WTC11 (cell line): Measurements from ENCODE around the gene PCDHA12. TPM values are rescaled to one million over a fixed set of nuclear protein-coding genes. Genes with fewer than 3 reads are reported as not detected.

ENCODE experiments used
- ATAC-seq: fragments of 200-7000 bp; cut with Tn5 transposase; 2 replicates; pipeline ENCODE4 v1.10.0; 2021; ENCODE audit warnings: mild to moderate bottlenecking, moderate library complexity
- CTCF ChIA-PET: fragments of 300-600 bp; sonication (Branson Sonifier 250); formaldehyde crosslinking; loops from one replicate; lab custom pipeline; 2021; ENCODE audit warnings: antibody characterized with exemption; lab: Charles Lee
- POLR2A ChIA-PET: fragments of 350-600 bp; sonication (Branson Sonifier 250); formaldehyde crosslinking; loops from one replicate; lab custom pipeline; 2021; ENCODE audit warnings: antibody characterized with exemption; lab: Charles Lee
- DNase-seq: peaks from one replicate; pipeline ENCODE4 v3.0.0; 2021; ENCODE audit warnings: low spot score
- H3K27ac Mint-ChIP-seq: 2 replicates; pipeline ENCODE4 v1.8.0; 2021; ENCODE audit warnings: mixed read lengths
- H3K27me3 Mint-ChIP-seq: 2 replicates; pipeline ENCODE4 v1.8.0; 2021; ENCODE audit warnings: low read depth, mild to moderate bottlenecking, moderate library complexity, mixed read lengths
- H3K36me3 Mint-ChIP-seq: 2 replicates; pipeline ENCODE4 v1.8.0; 2021; ENCODE audit warnings: mixed read lengths
- H3K4me1 Mint-ChIP-seq: 2 replicates; pipeline ENCODE4 v1.8.0; 2022; ENCODE audit warnings: mixed read lengths
- H3K4me3 Mint-ChIP-seq: 2 replicates; pipeline ENCODE4 v1.8.0; 2021; ENCODE audit warnings: mild to moderate bottlenecking, moderate library complexity, mixed read lengths
- H3K9me3 Mint-ChIP-seq: 2 replicates; pipeline ENCODE4 v1.8.0; 2021; ENCODE audit warnings: mixed read lengths
- CREM ChIP-seq: sonication (generic); formaldehyde crosslinking; IDR thresholded peaks from 2 replicates; pipeline ENCODE4 v1.8.1; 2022; ENCODE audit warnings: mild to moderate bottlenecking, missing genetic modification reagents, moderate library complexity
- ESRRA ChIP-seq: sonication (generic); formaldehyde crosslinking; IDR thresholded peaks from 2 replicates; pipeline ENCODE4 v1.8.1; 2022; ENCODE audit warnings: mild to moderate bottlenecking, missing genetic modification reagents, borderline replicate concordance
- ETV6 ChIP-seq: sonication (generic); formaldehyde crosslinking; IDR thresholded peaks from 2 replicates; pipeline ENCODE4 v1.8.1; 2022; ENCODE audit warnings: mild to moderate bottlenecking, missing genetic modification reagents
- MXD4 ChIP-seq: fragments of 250-450 bp; sonication (Bioruptor Pico); IDR thresholded peaks from 2 replicates; pipeline ENCODE4 v1.8.0; 2021; ENCODE audit warnings: mild to moderate bottlenecking, moderate library complexity, borderline replicate concordance
- SOX15 ChIP-seq: fragments of 250-450 bp; sonication (Bioruptor Pico); IDR thresholded peaks from 2 replicates; pipeline ENCODE4 v1.9.0; 2021; ENCODE audit warnings: mild to moderate bottlenecking
- ZNF121 ChIP-seq: sonication (generic); formaldehyde crosslinking; IDR thresholded peaks from 2 replicates; pipeline ENCODE4 v1.8.0; 2023; ENCODE audit warnings: missing genetic modification reagents
- ZNF232 ChIP-seq: sonication (generic); formaldehyde crosslinking; IDR thresholded peaks from 2 replicates; pipeline ENCODE4 v1.8.0; 2022; ENCODE audit warnings: mild to moderate bottlenecking, missing genetic modification reagents
- ZNF671 ChIP-seq: fragments of 250-450 bp; sonication (Bioruptor Pico); IDR thresholded peaks from 2 replicates; pipeline ENCODE4 v1.8.0; 2021; ENCODE audit warnings: mild to moderate bottlenecking
- total RNA-seq: library from RNA; stranded (reverse); gene quantifications from 3 replicates; pipeline ENCODE4 v1.2.3, GENCODE V29; 2021
- TF ChIP-seq, protein P1 (sequence below): sonication (generic); formaldehyde crosslinking; IDR thresholded peaks from 2 replicates; pipeline ENCODE4 v1.8.0; 2023; ENCODE audit warnings: mild to moderate bottlenecking, missing genetic modification reagents
- TF ChIP-seq, protein P2 (sequence below): sonication (generic); formaldehyde crosslinking; IDR thresholded peaks from 2 replicates; pipeline ENCODE4 v1.8.1; 2022; ENCODE audit warnings: missing genetic modification reagents, borderline replicate concordance
- TF ChIP-seq, protein P3 (sequence below): sonication (generic); formaldehyde crosslinking; IDR thresholded peaks from 2 replicates; pipeline ENCODE4 v1.8.0; 2023; ENCODE audit warnings: missing genetic modification reagents, mild to moderate bottlenecking, borderline replicate concordance
- TF ChIP-seq, protein P4 (sequence below): sonication (generic); formaldehyde crosslinking; IDR thresholded peaks from 2 replicates; pipeline ENCODE4 v1.8.1; 2022; ENCODE audit warnings: low read depth, mild to moderate bottlenecking, moderate library complexity, missing genetic modification reagents, borderline replicate concordance
- TF ChIP-seq, protein P5 (sequence below): sonication (generic); formaldehyde crosslinking; IDR thresholded peaks from 2 replicates; pipeline ENCODE4 v1.8.1; 2022; ENCODE audit warnings: mild to moderate bottlenecking, moderate library complexity, missing genetic modification reagents
- TF ChIP-seq, protein P6 (sequence below): fragments of 250-450 bp; sonication (Bioruptor Pico); IDR thresholded peaks from 2 replicates; pipeline ENCODE4 v1.9.0; 2021; ENCODE audit warnings: moderate library complexity, mild to moderate bottlenecking, inconsistent platforms, borderline replicate concordance
- TF ChIP-seq, protein P7 (sequence below): sonication (generic); formaldehyde crosslinking; IDR thresholded peaks from 2 replicates; pipeline ENCODE4 v1.8.1; 2022; ENCODE audit warnings: low read depth, missing genetic modification reagents, borderline replicate concordance
- TF ChIP-seq, protein P8 (sequence below): sonication (generic); formaldehyde crosslinking; IDR thresholded peaks from 2 replicates; pipeline ENCODE4 v1.8.0; 2022; ENCODE audit warnings: mild to moderate bottlenecking, missing genetic modification reagents
- TF ChIP-seq, protein P9 (sequence below): sonication (generic); formaldehyde crosslinking; IDR thresholded peaks from 2 replicates; pipeline ENCODE4 v1.8.1; 2023; ENCODE audit warnings: mild to moderate bottlenecking, missing genetic modification reagents

The PCDHA12 gene
- total RNA-seq, 1 experiment from 2014 or later: 9.6 TPM

DNA sequence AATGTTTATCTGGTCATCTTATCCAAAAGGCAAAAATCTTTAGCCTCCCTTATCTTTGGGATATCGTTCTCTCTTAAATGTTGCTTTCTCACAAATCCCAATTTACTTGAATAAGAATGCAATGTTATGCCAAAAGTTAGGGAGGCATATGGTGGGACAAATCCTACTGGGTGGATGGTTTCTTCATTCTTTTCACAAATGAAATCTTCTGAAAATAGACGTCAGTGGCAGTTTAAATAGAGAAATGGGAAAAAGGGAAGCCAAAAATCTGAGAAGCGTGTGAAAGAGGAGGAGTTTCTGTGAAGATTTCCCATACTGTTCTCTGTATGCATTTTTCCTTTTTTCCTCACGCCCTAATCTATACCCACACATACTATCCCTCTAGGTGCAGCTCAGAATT, 48.5 kb downstream of the PCDHA12 start (continued):
- TF ChIP-seq, protein P1, sequence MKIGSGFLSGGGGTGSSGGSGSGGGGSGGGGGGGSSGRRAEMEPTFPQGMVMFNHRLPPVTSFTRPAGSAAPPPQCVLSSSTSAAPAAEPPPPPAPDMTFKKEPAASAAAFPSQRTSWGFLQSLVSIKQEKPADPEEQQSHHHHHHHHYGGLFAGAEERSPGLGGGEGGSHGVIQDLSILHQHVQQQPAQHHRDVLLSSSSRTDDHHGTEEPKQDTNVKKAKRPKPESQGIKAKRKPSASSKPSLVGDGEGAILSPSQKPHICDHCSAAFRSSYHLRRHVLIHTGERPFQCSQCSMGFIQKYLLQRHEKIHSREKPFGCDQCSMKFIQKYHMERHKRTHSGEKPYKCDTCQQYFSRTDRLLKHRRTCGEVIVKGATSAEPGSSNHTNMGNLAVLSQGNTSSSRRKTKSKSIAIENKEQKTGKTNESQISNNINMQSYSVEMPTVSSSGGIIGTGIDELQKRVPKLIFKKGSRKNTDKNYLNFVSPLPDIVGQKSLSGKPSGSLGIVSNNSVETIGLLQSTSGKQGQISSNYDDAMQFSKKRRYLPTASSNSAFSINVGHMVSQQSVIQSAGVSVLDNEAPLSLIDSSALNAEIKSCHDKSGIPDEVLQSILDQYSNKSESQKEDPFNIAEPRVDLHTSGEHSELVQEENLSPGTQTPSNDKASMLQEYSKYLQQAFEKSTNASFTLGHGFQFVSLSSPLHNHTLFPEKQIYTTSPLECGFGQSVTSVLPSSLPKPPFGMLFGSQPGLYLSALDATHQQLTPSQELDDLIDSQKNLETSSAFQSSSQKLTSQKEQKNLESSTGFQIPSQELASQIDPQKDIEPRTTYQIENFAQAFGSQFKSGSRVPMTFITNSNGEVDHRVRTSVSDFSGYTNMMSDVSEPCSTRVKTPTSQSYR (CRISPR knock-in tag): no peak
- TF ChIP-seq SOX15 (CRISPR knock-in tag) (no peak), ZNF671 (no peak), ZNF232 (CRISPR knock-in tag) (no peak), ETV6 (CRISPR knock-in tag) (no peak)
- TF ChIP-seq, protein P2, sequence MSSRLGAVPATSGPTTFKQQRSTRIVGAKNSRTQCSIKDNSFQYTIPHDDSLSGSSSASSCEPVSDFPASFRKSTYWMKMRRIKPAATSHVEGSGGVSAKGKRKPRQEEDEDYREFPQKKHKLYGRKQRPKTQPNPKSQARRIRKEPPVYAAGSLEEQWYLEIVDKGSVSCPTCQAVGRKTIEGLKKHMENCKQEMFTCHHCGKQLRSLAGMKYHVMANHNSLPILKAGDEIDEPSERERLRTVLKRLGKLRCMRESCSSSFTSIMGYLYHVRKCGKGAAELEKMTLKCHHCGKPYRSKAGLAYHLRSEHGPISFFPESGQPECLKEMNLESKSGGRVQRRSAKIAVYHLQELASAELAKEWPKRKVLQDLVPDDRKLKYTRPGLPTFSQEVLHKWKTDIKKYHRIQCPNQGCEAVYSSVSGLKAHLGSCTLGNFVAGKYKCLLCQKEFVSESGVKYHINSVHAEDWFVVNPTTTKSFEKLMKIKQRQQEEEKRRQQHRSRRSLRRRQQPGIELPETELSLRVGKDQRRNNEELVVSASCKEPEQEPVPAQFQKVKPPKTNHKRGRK: no peak

DNA sequence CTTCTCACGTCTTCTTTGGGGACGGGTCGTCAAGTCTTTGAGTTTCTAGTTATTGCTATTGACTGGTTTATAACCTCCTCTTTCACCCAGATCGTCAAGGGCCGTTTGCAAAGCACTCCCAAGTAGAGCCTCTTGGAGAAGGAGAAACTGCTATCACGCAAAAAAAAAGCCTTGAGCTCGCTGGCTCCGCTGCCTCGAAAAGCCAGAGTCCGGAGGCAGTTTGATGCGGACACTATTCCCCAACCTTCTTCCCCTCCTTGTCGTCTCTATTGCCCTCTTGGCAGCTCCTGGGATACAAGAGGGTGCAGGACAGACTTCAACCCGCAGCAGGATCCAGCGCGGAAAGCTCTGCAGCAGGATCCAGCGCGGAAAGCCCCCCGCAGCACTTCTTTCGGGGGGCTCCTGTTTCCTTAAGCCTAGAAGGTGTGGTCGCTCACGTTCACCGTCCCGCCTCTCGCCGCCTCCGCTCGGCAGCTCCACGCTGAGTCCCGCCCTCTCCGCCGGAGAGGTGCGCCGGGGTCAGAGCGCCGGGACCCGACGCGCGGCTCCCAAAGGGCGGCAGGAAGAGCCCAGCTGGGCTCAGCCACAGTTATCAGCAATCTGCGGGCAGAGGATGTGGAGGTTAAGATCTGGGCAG, 50.8 kb downstream of the PCDHA12 start, which contains the start of gene PCDHAC1:
TSS of gene PCDHAC1 (plus strand) at position 494 of the 637 bp plus-strand sequence. CDS start 594 bp downstream, outside the sequence.
- Mint-ChIP-seq H3K27ac (0 out of 2 replicates have a peak within 1 kb of the TSS, but pooled peaks have one; percentile 22), H3K4me1 (peaks cover 28% of the 10 kb centered on the region), H3K4me3 (peak within 1 kb of the TSS; percentile 91), H3K27me3 (peaks cover 37% of the 10 kb centered on the region), H3K9me3 (no peaks in the 10 kb centered on the region), H3K36me3 (no peaks in the 10 kb centered on the region)
- ChIA-PET POLR2A (interaction anchor here (0.6 to 3.4 kb wide), 10 partner anchors 14 to 115 kb away, joined by 3 to 50 read pairs (median 6); partner anchors contain the start of gene PCDHAC2), CTCF (interaction anchor here (0.7 to 4.4 kb wide), 42 partner anchors 9 to 273 kb away, joined by 3 to 243 read pairs (median 8); partner anchors contain the start of genes PCDHA1, PCDHA10, PCDHA11 and PCDHA12)
- peak; percentile 76 for ATAC-seq
- DNase-seq: peak; percentile 70
- TF ChIP-seq, protein P3, sequence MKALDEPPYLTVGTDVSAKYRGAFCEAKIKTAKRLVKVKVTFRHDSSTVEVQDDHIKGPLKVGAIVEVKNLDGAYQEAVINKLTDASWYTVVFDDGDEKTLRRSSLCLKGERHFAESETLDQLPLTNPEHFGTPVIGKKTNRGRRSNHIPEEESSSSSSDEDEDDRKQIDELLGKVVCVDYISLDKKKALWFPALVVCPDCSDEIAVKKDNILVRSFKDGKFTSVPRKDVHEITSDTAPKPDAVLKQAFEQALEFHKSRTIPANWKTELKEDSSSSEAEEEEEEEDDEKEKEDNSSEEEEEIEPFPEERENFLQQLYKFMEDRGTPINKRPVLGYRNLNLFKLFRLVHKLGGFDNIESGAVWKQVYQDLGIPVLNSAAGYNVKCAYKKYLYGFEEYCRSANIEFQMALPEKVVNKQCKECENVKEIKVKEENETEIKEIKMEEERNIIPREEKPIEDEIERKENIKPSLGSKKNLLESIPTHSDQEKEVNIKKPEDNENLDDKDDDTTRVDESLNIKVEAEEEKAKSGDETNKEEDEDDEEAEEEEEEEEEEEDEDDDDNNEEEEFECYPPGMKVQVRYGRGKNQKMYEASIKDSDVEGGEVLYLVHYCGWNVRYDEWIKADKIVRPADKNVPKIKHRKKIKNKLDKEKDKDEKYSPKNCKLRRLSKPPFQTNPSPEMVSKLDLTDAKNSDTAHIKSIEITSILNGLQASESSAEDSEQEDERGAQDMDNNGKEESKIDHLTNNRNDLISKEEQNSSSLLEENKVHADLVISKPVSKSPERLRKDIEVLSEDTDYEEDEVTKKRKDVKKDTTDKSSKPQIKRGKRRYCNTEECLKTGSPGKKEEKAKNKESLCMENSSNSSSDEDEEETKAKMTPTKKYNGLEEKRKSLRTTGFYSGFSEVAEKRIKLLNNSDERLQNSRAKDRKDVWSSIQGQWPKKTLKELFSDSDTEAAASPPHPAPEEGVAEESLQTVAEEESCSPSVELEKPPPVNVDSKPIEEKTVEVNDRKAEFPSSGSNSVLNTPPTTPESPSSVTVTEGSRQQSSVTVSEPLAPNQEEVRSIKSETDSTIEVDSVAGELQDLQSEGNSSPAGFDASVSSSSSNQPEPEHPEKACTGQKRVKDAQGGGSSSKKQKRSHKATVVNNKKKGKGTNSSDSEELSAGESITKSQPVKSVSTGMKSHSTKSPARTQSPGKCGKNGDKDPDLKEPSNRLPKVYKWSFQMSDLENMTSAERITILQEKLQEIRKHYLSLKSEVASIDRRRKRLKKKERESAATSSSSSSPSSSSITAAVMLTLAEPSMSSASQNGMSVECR: peak; percentile 55; the same call in 1 of the 2 replicates
- TF ChIP-seq, protein P4, sequence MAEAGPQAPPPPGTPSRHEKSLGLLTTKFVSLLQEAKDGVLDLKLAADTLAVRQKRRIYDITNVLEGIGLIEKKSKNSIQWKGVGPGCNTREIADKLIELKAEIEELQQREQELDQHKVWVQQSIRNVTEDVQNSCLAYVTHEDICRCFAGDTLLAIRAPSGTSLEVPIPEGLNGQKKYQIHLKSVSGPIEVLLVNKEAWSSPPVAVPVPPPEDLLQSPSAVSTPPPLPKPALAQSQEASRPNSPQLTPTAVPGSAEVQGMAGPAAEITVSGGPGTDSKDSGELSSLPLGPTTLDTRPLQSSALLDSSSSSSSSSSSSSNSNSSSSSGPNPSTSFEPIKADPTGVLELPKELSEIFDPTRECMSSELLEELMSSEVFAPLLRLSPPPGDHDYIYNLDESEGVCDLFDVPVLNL (CRISPR knock-in tag): no peak
- TF ChIP-seq ESRRA (CRISPR knock-in tag) (0 out of 2 replicates have a peak, but pooled peaks have one; percentile 30), ZNF121 (0 out of 2 replicates have a peak, but pooled peaks have one; percentile 3), SOX15 (CRISPR knock-in tag) (no peak), CREM (CRISPR knock-in tag) (no peak), ETV6 (CRISPR knock-in tag) (no peak), MXD4 (no peak)
- TF ChIP-seq, protein P5, sequence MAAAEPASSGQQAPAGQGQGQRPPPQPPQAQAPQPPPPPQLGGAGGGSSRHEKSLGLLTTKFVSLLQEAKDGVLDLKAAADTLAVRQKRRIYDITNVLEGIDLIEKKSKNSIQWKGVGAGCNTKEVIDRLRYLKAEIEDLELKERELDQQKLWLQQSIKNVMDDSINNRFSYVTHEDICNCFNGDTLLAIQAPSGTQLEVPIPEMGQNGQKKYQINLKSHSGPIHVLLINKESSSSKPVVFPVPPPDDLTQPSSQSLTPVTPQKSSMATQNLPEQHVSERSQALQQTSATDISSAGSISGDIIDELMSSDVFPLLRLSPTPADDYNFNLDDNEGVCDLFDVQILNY (CRISPR knock-in tag): peak; percentile 69; the same call in 1 of the 2 replicates
- TF ChIP-seq, protein P6, sequence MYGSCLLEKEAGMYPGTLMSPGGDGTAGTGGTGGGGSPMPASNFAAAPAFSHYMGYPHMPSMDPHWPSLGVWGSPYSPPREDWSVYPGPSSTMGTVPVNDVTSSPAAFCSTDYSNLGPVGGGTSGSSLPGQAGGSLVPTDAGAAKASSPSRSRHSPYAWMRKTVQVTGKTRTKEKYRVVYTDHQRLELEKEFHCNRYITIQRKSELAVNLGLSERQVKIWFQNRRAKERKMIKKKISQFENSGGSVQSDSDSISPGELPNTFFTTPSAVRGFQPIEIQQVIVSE (CRISPR knock-in tag): no peak
- TF ChIP-seq, protein P7, sequence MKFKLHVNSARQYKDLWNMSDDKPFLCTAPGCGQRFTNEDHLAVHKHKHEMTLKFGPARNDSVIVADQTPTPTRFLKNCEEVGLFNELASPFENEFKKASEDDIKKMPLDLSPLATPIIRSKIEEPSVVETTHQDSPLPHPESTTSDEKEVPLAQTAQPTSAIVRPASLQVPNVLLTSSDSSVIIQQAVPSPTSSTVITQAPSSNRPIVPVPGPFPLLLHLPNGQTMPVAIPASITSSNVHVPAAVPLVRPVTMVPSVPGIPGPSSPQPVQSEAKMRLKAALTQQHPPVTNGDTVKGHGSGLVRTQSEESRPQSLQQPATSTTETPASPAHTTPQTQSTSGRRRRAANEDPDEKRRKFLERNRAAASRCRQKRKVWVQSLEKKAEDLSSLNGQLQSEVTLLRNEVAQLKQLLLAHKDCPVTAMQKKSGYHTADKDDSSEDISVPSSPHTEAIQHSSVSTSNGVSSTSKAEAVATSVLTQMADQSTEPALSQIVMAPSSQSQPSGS (CRISPR knock-in tag): no peak
- TF ChIP-seq, protein P8, sequence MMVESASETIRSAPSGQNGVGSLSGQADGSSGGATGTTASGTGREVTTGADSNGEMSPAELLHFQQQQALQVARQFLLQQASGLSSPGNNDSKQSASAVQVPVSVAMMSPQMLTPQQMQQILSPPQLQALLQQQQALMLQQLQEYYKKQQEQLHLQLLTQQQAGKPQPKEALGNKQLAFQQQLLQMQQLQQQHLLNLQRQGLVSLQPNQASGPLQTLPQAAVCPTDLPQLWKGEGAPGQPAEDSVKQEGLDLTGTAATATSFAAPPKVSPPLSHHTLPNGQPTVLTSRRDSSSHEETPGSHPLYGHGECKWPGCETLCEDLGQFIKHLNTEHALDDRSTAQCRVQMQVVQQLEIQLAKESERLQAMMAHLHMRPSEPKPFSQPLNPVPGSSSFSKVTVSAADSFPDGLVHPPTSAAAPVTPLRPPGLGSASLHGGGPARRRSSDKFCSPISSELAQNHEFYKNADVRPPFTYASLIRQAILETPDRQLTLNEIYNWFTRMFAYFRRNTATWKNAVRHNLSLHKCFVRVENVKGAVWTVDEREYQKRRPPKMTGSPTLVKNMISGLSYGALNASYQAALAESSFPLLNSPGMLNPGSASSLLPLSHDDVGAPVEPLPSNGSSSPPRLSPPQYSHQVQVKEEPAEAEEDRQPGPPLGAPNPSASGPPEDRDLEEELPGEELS (CRISPR knock-in tag): no peak
- TF ChIP-seq, protein P9, sequence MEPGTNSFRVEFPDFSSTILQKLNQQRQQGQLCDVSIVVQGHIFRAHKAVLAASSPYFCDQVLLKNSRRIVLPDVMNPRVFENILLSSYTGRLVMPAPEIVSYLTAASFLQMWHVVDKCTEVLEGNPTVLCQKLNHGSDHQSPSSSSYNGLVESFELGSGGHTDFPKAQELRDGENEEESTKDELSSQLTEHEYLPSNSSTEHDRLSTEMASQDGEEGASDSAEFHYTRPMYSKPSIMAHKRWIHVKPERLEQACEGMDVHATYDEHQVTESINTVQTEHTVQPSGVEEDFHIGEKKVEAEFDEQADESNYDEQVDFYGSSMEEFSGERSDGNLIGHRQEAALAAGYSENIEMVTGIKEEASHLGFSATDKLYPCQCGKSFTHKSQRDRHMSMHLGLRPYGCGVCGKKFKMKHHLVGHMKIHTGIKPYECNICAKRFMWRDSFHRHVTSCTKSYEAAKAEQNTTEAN (CRISPR knock-in tag): 0 out of 2 replicates have a peak, but pooled peaks have one; percentile 13
